GM19035 (cell line): ENCODE data around the gene EPG5.
"Not testable (repeated sequence)": the region's sequence is repeated elsewhere in the genome, so short reads cannot be mapped to it uniquely, and the experiment has no call there.

Source experiments
- ATAC-seq: cut with Tn5 transposase; IDR thresholded peaks from one replicate; pipeline ENCODE4 v1.9.1; 2021; ENCODE audit not compliant: unreplicated experiment

EPG5 gene

GRCh38 chr18:45820106-45820745 is 146.9 kb downstream of the EPG5 start:
- no peak for ATAC-seq

- not testable (repeated sequence) for ATAC-seq
These were observed 148.4 kb downstream of the EPG5 start for GRCh38 chr18:45818765-45819164.

GRCh38 chr18:45817543-45817942 is 149.6 kb downstream of the EPG5 start:
- no peak for ATAC-seq

- ATAC-seq: not testable (repeated sequence)
These were observed 152.4 kb downstream of the EPG5 start for GRCh38 chr18:45814733-45815132.

- not testable (repeated sequence) for ATAC-seq
These were observed 160.0 kb downstream of the EPG5 start for GRCh38 chr18:45807144-45807543.

GRCh38 chr18:45806226-45806625 is 160.9 kb downstream of the EPG5 start:
- ATAC-seq: no peak

- ATAC-seq: no peak
These were observed 161.6 kb downstream of the EPG5 start for GRCh38 chr18:45805551-45805950.

- ATAC-seq: no peak
These were observed 164.2 kb downstream of the EPG5 start for GRCh38 chr18:45802814-45803492.

GRCh38 chr18:45801416-45802004 is 165.6 kb downstream of the EPG5 start:
- no peak for ATAC-seq
